ENCODE data around the gene HIP1.
"Not testable (repeated sequence)": the region's sequence is repeated elsewhere in the genome, so short reads cannot be mapped to it uniquely, and the experiment has no call there.

HIP1 gene

DNA sequence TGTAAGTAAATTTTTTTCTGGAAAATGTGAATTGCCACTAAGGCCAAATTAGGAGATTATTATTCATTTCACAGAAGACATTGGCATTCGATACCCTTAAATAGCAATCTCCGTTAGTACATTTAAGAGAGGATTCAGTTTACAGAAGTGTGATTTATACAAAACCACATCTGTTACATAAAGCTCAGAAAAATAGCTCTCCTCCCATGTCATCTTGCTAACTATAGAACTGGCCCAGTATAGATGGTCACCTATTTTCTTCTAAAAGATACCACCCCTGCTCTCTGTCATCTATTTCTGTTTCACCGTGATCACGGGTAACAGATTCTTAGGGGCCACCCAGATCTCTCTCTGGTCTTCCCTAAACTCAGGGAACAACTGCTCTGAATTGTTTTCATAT is 119.1 kb downstream of the HIP1 start:
- DNase-seq (ENCODE audit: low spot score) (no peak), FAIRE-seq (no peak)

DNA sequence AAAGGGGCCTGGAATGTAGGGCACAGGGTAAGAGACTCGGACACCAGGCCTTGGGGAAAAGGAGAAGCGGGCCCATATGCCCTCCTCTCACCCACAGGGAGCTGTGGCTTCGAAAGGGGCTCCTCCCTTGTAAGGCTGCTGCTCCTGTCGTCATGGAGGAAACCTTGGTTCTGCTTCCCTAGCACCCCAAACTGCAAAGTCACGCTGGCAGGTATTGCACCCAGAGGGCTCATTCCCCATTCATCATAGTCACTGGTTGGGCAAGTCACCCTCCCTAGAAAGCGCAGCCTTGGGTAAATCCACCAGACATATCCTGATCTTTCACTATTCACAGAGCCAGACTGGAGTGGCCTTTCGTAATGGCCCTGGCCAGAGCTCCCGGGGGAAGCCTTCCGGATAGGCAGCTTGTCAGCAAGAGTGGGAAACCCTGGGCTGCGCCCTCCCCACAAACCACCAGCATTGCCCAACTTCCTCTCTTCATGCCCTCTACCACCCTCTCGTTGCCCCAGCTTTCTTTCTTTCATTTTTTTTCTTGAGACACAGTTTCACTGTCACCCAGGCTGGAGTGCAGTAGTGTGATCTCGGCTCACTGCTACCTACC is 121.0 kb downstream of the HIP1 start:
- FAIRE-seq (no peak), DNase-seq (ENCODE audit: low spot score) (no peak)

DNA sequence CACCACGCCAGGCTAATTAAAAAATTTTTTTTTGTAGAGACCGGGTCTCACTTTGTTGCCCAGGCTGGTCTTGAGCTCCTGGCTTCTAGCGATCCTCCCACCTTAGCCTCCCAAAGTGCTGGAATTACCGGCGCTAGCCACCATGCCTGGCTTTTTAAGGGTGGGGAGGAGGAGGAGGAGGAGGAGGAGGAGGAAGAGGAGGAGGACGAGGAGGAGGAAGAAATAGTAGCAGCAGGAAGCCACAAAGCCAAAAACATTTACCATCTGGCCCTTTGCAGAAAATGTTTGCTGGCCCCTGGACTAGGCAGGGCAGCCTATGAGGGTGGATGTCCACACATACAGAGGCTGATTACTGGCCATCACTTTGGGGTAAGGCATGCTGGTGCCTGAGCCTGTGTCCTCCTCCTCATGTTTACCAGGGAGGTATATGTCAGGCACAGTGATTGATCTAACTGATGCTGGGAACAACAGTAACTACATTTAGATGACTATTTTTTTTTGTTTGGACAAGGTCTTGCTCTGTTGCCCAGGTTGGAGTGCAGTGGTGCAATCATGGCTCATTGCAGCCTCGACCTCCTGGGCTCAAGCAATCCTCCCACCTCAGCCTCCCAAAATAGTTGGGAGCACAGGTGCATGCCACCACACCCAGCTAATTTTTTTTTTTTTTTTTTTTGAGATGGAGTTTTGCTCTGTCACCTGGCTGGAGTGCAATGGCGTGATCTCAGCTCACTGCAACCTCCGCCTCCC is 122.1 kb downstream of the HIP1 start:
- no peak for DNase-seq (ENCODE audit: low spot score)
- FAIRE-seq: no peak

DNA sequence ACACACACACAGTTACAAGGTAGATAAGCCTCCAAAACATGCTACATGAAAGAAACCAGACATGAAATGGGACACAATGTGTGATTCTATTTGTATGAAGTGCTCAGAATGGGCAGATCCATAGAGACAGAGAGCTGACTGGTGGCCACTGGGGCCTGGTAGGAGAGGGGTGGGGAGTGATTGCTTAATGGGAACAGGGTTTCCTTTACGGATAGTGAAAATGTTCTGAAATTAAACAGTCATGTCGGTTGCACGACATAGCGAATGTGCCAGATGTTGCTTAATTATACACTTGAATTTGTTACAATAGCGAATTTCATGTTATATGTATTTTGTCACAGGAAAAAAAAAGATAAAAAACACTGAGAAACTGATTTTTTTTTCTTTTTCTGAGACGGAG is 124.3 kb downstream of the HIP1 start:
- DNase-seq (ENCODE audit: low spot score): no peak
- FAIRE-seq: no peak

GRCh38 chr7:75613351-75613750 is 125.4 kb downstream of the HIP1 start:
- no peak for FAIRE-seq

GRCh38 chr7:75611557-75612178 is 127.1 kb downstream of the HIP1 start:
- no peak for FAIRE-seq

More at GRCh38 chr7:75613351-75613750, 125.4 kb downstream of the HIP1 start:
- DNase-seq (ENCODE audit: low spot score): no peak

GRCh38 chr7:75609416-75609815 is 129.3 kb downstream of the HIP1 start:
- not testable (repeated sequence) for DNase-seq (ENCODE audit: low spot score); FAIRE-seq

More at GRCh38 chr7:75611557-75612178, 127.1 kb downstream of the HIP1 start:
- no peak for DNase-seq (ENCODE audit: low spot score)

GRCh38 chr7:75608451-75609122 is 130.2 kb downstream of the HIP1 start:
- no peak for DNase-seq (ENCODE audit: low spot score)
- no peak for FAIRE-seq

GRCh38 chr7:75604408-75604807 is 134.3 kb downstream of the HIP1 start:
- FAIRE-seq (no peak), DNase-seq (ENCODE audit: low spot score) (no peak)

DNA sequence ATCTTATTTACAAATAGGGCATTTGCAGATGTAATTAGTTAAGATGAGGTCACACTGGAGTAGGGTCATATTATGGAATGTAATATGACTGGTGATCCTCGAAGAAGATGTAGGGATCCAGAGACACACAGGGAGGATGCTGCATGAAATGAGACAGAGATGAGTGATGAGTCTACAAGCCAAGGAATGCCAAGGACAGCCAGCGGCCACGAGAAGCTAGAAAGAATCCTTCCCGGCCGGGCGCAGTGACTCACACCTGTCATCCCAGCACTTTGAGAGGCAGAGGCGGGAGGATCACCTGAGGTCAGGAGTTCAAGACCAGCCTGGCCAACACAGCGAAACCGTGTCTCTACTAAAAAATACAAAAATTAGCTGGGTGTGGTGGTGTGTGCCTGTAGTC is 135.9 kb downstream of the HIP1 start:
- not testable (repeated sequence) for DNase-seq (ENCODE audit: low spot score); FAIRE-seq

DNA sequence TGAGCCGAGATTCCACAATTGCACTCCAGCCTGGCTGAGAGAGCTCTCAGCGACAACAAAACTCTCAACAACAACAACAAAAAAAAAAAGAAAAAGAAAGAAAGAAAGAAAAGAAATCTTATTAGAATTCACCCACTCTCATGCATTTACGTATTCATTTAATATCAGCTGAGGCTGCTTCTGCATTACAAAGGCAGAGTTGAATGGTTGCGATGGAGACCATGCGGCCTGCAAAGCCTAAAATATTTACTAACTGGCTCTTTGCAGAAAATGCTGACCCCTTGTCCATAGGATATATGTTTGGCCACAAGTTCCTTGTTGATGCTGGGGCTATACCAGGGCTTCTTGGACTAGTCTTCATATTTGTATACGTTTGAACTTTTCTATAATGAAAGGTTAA is 137.2 kb downstream of the HIP1 start:
- DNase-seq (ENCODE audit: low spot score) (no peak), FAIRE-seq (no peak)

- not testable (repeated sequence) for DNase-seq (ENCODE audit: low spot score); FAIRE-seq
These were observed 138.0 kb downstream of the HIP1 start for GRCh38 chr7:75600748-75601147.

- FAIRE-seq (no peak), DNase-seq (ENCODE audit: low spot score) (no peak)
These were observed 139.4 kb downstream of the HIP1 start for GRCh38 chr7:75599244-75599781.

DNA sequence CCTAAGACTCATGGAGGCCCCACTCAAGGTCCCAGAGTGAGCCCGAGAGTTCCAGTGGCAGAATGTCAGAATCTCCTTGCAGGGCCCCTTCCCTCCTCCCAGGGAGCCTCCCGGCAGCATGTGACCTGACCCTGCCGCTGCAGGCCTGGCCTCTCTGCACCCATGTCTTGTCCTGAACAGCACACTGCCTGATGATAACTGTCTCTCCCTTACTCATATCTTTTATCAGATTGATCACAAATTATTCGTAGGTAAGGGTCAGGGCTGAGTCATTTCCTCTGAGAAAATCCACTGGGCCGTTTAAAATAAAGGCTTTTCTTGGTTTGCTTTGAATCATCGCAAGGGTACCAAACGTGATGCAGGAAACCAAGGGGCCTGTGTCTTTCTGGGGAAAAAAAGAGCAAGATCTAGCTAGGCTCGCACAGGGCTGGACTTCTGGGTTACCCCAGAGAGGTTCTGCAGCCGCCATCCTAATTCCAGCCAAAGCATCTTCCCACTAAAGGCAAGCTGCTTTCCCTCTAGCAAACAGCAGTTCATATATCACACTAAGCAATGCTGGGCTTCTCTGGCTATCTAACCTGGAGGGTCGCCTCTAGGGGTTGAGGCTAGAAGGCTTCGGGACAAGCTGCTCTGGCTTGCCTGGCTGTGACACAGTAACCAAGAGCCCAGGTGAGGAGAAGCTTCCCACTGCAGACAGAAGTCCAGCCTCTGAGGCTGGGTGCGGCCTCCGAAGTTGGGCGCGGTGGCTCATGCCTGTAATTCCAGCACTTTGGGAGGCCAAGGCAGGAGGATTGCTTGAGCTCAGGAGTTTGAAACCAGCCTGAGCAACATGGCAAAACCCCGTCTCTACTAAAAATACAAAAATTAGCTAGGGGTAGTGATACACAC is 141.8 kb downstream of the HIP1 start:
- DNase-seq (ENCODE audit: low spot score) (peak; percentile 20), FAIRE-seq (no peak)

GRCh38 chr7:75595766-75596165 is 143.0 kb downstream of the HIP1 start:
- DNase-seq (ENCODE audit: low spot score) (no peak), FAIRE-seq (no peak)

- not testable (repeated sequence) for DNase-seq (ENCODE audit: low spot score); FAIRE-seq
These were observed 145.1 kb downstream of the HIP1 start for GRCh38 chr7:75593500-75594184.

GRCh38 chr7:75591467-75592255 is 147.1 kb downstream of the HIP1 start:
- FAIRE-seq: no peak
- DNase-seq (ENCODE audit: low spot score): no peak

- DNase-seq (ENCODE audit: low spot score) (no peak), FAIRE-seq (no peak)
These were observed 148.3 kb downstream of the HIP1 start for GRCh38 chr7:75590373-75591005.

DNA sequence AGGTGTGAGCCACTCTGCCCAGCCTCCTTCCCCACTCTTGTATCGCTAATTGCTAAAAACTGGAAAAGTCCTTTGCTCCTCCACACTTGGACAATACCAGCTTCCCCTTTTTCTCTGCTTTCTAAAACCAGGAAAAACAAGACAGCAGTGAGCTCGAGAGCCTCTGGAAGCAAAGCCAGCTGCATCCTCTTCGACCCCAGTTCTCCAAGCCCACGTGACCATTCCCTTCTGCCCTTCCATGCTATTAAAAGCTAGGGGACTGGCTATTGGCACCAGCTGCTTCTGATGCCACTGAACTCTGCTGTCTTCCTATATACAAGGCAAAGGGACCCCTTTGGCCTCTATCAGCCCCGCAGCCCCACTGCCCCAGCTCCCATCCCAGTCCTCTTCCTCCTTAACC is 154.4 kb downstream of the HIP1 start:
- FAIRE-seq: no peak
- no peak for DNase-seq (ENCODE audit: low spot score)

Data from urothelium cell line (cell line).